Osteocyte (in vitro differentiated cells): ENCODE data around the gene MAMLD1. TPM values are rescaled to one million over a fixed set of nuclear protein-coding genes. Genes with fewer than 3 reads are reported as not detected.

Experiments
- DNase-seq: peaks from one replicate; pipeline ENCODE4 v3.0.0; 2021; ENCODE audit warnings: mixed read lengths; ENCODE audit not compliant: unreplicated experiment; ENCODE audit errors: extremely low spot score
- H3K27ac Mint-ChIP-seq: one replicate; pipeline ENCODE4 v1.8.0; 2021; ENCODE audit warnings: mild to moderate bottlenecking, mixed read lengths; ENCODE audit not compliant: unreplicated experiment
- H3K27me3 Mint-ChIP-seq: one replicate; pipeline ENCODE4 v1.8.0; 2021; ENCODE audit warnings: mixed read lengths; ENCODE audit not compliant: unreplicated experiment
- H3K36me3 Mint-ChIP-seq: one replicate; pipeline ENCODE4 v1.8.0; 2021; ENCODE audit warnings: mixed read lengths; ENCODE audit not compliant: unreplicated experiment
- H3K4me1 Mint-ChIP-seq: one replicate; pipeline ENCODE4 v1.8.0; 2021; ENCODE audit warnings: mixed read lengths; ENCODE audit not compliant: unreplicated experiment
- H3K4me3 Mint-ChIP-seq: one replicate; pipeline ENCODE4 v1.8.0; 2021; ENCODE audit warnings: mild to moderate bottlenecking, moderate library complexity, mixed read lengths; ENCODE audit not compliant: unreplicated experiment
- H3K9me3 Mint-ChIP-seq: one replicate; pipeline ENCODE4 v1.8.0; 2021; ENCODE audit warnings: mixed read lengths; ENCODE audit not compliant: unreplicated experiment
- total RNA-seq: library from RNA; stranded (reverse); gene quantifications from 2 replicates; pipeline ENCODE4 v1.2.1, GENCODE V29; 2021
- TF ChIP-seq, protein P1 (sequence below): fragments of 200-600 bp; sonication (generic); IDR thresholded peaks from 2 replicates; pipeline ENCODE4 v1.5.0; 2021; ENCODE audit warnings: antibody characterized with exemption, mild to moderate bottlenecking, moderate library complexity

Gene MAMLD1
- total RNA-seq, 1 donor from 2014 or later, result 13.2 TPM

DNA sequence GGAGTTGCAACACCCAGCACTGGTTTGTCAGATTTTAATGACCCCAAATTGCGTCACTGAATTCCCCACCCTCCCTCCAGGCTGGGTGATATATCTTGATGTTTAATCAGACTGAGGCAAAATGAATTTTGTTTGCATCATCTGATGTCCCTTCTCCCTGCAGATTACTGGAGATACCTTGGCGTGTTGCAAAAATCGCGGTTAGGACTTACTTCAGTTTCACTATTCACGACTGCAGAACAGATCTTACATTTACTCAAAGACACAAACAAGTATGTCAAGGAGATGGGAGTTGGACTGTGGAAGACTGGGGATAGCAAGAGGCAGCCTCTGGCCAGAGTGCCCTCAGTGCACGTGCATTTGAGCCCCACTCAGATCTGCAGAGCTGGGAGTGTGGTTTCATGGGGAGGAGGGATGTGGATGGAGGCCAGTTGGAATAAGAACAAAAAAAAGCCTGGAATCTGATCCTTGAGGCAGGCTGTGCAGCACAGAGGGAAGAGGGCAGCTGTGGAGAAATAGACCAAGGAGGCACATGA, 113.1 kb downstream of the MAMLD1 start:
- Mint-ChIP-seq H3K4me1 (peaks cover 12% of the 10 kb centered on the region), H3K36me3 (peaks cover 4% of the 10 kb centered on the region), H3K27me3 (no peaks in the 10 kb centered on the region), H3K9me3 (no peaks in the 10 kb centered on the region), H3K4me3 (no peak overlapping the region), H3K27ac (peak overlapping the region; percentile 28)
- DNase-seq, result no peak
- TF ChIP-seq, protein P1, sequence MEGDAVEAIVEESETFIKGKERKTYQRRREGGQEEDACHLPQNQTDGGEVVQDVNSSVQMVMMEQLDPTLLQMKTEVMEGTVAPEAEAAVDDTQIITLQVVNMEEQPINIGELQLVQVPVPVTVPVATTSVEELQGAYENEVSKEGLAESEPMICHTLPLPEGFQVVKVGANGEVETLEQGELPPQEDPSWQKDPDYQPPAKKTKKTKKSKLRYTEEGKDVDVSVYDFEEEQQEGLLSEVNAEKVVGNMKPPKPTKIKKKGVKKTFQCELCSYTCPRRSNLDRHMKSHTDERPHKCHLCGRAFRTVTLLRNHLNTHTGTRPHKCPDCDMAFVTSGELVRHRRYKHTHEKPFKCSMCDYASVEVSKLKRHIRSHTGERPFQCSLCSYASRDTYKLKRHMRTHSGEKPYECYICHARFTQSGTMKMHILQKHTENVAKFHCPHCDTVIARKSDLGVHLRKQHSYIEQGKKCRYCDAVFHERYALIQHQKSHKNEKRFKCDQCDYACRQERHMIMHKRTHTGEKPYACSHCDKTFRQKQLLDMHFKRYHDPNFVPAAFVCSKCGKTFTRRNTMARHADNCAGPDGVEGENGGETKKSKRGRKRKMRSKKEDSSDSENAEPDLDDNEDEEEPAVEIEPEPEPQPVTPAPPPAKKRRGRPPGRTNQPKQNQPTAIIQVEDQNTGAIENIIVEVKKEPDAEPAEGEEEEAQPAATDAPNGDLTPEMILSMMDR, result no peak

DNA sequence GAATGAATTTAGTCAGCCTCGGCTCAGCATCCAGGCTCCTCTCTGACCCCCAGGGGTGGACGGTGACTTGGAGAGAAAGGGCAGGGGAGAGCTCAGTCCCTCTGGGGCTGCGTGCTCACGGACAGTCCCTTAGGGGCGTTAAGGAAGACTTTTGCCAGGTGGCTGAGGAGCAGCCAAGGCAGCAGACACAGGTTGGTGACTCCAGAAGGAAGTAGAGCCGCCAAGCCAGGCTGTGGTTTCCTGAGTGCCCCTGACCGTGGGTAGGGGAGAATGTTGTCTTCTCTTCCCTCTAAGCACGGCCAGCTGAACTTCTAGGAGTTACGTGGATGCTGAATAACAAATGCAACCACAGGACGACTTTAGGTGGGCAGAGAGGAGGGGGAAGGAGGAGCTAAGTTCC, 114.3 kb downstream of the MAMLD1 start:
- Mint-ChIP-seq H3K27me3 (no peaks in the 10 kb centered on the region), H3K4me3 (no peak overlapping the region), H3K4me1 (peaks cover 12% of the 10 kb centered on the region), H3K36me3 (peaks cover 4% of the 10 kb centered on the region), H3K27ac (no peak overlapping the region), H3K9me3 (no peaks in the 10 kb centered on the region)
- TF ChIP-seq, protein P1, result no peak
- no peak for DNase-seq

DNA sequence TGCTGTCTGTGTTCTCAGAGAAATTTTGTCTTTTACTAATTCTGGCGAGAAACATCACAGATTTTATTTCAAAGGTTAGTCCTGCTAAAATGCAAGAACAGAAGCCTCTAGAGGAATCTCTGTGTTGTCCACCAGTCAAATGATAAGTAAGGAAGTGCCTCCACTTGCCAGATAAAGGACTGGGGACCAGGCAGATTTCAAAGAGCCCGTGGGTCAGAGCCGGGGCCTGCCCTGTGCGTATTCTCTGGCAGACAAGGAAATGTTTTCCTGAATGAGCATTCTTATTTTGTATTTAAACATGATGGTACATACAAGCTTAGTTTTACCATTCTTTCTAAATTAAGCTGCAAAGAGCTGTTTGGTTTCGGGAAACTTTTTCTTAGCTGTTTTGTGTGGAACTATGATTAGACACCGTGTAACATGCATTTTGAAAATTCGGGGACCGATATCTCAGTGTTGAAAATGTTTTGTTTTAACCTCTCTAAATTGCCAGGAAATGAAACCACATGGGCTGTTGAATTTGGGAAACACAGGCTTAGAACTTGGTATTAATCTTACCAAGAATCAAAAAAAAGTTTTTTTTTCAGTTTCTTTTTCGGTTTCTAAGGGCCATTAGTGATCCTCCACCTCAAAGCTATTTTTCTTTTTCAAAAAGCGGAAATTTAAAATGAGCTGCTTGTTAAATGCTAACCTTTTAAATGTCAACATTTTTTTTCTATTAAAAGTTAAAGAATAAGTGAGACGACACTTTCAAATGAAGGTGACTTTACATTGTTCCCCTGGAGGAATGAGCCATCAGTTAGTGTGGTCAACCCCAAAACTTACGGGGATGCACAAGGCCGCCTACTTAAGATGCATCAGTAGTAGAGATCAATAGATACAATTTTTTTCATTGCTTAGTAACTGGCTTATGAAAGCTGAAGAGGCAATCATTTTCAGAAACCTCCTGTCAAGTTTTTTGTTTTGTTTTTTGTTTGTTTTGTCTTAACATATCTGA, 115.7 kb downstream of the MAMLD1 start:
- TF ChIP-seq, protein P1, result no peak
- no peak for DNase-seq
- Mint-ChIP-seq H3K9me3 (no peaks in the 10 kb centered on the region), H3K36me3 (peaks cover 2% of the 10 kb centered on the region), H3K27ac (no peak overlapping the region), H3K4me1 (peaks cover 12% of the 10 kb centered on the region), H3K4me3 (no peak overlapping the region), H3K27me3 (no peaks in the 10 kb centered on the region)

DNA sequence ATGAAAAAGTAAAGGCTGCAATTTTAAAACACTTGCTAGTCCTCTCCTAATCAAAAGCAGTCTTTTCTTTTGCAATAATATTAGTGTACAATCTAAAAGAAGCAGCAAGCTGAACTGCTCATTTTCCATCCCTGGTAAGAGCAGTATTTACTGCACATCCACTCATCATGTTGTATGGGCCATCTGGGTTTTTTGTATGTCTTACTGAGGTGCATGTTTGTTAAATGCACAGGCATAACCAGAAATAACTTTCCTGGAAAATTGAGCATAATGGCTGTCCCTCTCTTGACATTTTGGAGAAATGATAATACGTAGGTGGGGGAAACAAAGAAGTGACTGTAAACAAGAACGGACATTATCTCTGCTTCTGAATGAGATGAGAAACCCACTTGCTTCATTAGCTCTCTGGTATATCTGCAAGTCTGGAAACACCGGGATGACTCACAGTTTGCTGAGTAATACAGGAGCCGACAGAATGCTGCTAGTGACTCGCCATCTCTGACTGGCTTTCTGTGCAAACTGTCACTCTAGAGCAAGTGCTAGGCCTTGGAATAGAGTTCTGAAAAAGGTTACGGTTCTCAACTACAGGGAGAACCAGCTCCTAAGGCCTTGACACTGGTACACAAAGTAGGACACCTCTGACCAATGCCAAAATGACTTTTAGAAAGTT, 119.6 kb downstream of the MAMLD1 start:
- Mint-ChIP-seq H3K4me3 (no peak overlapping the region), H3K9me3 (no peaks in the 10 kb centered on the region), H3K36me3 (peaks cover 2% of the 10 kb centered on the region), H3K4me1 (no peaks in the 10 kb centered on the region), H3K27me3 (no peaks in the 10 kb centered on the region), H3K27ac (no peak overlapping the region)
- DNase-seq, result no peak
- TF ChIP-seq, protein P1, result no peak
